ENCODE measurements around the gene IRF3.

DNA sequence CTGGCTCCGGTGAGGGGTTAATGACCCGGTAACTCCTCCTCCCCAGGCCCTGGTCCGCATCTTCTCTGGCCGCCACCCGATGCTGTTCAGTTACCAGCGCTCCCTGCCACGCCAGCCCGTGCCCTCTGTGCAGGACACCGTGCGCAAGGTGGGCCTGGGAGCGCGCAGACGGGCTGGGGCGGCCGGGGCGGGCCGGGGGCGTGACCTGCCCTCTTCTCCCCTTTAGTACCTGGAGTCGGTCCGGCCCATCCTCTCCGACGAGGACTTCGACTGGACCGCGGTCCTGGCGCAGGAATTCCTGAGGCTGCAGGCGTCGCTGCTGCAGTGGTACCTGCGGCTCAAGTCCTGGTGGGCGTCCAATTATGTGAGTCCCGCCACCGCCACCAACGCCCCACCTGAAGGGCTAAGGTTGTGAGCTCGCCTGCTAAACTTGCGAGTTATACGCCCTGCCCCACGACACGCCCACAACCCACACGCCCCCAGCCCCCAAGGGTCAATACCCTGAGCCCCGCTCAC, 35.7 kb upstream of the IRF3 start:
- TF ChIP-seq POLR2AphosphoS5 (IDR thresholded peaks at IDR 0.05), result no peak
- TF ChIP-seq EP300 (IDR thresholded peaks at IDR 0.05), result no peak

Measured in esophagus muscularis mucosa (tissue), 3 donors.